Activated CD4-positive, alpha-beta T cell treated with anti-CD3 and anti-CD28 coated beads, Interleukin-2, amount 10 ng/mL, durations not matched to agents 7 days and 5 days (primary cell): ENCODE data around the gene TMEM201. TPM values are rescaled to one million over a fixed set of nuclear protein-coding genes. Genes with fewer than 3 reads are reported as not detected.

ENCODE experiments used
- CTCF ChIA-PET: fragments of 350-600 bp; sonication (Branson Sonifier 250); formaldehyde crosslinking; loops from one replicate; lab custom pipeline; 2021; ENCODE audit warnings: antibody characterized with exemption; lab: Charles Lee
- POLR2A ChIA-PET: fragments of 350-600 bp; sonication (Branson Sonifier 250); formaldehyde crosslinking; loops from one replicate; lab custom pipeline; 2021; ENCODE audit warnings: antibody characterized with exemption; lab: Charles Lee
- DNase-seq: peaks from one replicate; pipeline ENCODE4 v3.0.0-alpha.2; 2020
- H3K27ac Mint-ChIP-seq: one replicate; pipeline ENCODE4 v1.8.0; 2021; ENCODE audit warnings: mild to moderate bottlenecking, moderate library complexity, mixed read lengths
- H3K27me3 Mint-ChIP-seq: one replicate; pipeline ENCODE4 v1.8.0; 2021; ENCODE audit warnings: mixed read lengths
- H3K36me3 Mint-ChIP-seq: one replicate; pipeline ENCODE4 v1.8.0; 2021; ENCODE audit warnings: low read depth, mixed read lengths
- H3K4me1 Mint-ChIP-seq: one replicate; pipeline ENCODE4 v1.8.0; 2021; ENCODE audit warnings: mixed read lengths
- H3K4me3 Mint-ChIP-seq: one replicate; pipeline ENCODE4 v1.8.0; 2021; ENCODE audit warnings: mild to moderate bottlenecking, moderate library complexity, mixed read lengths
- H3K9me3 Mint-ChIP-seq: one replicate; pipeline ENCODE4 v1.8.0; 2021; ENCODE audit warnings: mixed read lengths
- total RNA-seq, 2 experiments: library from RNA; stranded (reverse); gene quantifications; one replicate each; pipeline ENCODE4 v1.2.3, GENCODE V29; 2021

The TMEM201 gene
- total RNA-seq, 2 experiments from 2014 or later: 17.1 to 17.9 TPM

DNA sequence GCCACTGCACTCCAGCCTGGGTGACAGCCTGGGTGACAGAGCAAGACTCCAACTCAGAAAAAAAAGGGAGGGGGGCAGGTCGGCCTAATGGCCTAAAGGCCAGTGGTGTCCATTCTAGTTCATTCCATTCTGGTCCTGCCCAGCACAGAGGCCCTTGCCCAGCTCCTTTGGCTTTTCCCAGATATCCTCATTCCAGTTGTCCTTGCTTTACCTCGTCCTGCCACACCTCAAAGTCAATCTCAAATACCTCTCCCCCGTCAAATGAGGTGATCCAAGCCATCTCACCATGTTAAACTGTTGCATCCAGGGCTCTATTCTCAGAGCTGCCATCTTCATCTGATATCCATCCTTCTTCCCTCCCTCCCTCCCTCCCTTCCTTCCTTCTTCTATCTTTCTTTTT is 42.9 kb downstream of the TMEM201 start:
- peaks cover 66% of the 10 kb centered on the region for H3K36me3 Mint-ChIP-seq
- H3K27me3 Mint-ChIP-seq: no peaks in the 10 kb centered on the region
- DNase-seq: no peak
- peaks cover 4% of the 10 kb centered on the region for H3K9me3 Mint-ChIP-seq
- H3K4me3 Mint-ChIP-seq: peak overlapping the region; percentile 95
- peak overlapping the region; percentile 98 for H3K27ac Mint-ChIP-seq
- POLR2A ChIA-PET: interaction anchor here (0.8 kb wide), 1 partner anchor 12 kb away, joined by 4 read pairs; no protein-coding TSS in a partner anchor
- H3K4me1 Mint-ChIP-seq: peaks cover 64% of the 10 kb centered on the region
- CTCF ChIA-PET: interaction anchor here (1.1 to 7.1 kb wide), 4 partner anchors 12 to 39 kb away, joined by 3 to 81 read pairs (median 4); partner anchors contain the start of gene PIK3CD

DNA sequence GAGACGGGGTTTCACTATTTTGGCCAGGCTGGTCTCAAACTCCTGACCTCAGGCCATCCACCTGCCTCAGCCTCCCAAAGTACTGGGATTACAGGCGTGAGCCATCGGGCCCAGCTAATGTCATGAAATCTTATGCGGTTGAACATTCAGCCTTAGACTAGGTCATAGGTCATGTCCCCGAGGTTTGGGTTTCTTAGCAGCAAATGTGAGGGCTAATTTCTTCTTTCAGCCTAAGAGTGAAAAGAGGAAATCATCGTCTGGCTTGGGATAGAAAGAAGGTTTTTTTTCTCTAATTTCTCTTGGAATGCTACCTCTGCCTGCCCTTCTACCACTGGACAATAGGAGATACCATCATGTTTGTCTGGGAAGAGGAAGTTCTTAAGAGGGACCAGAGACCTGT is 44.8 kb downstream of the TMEM201 start:
- Mint-ChIP-seq H3K27ac (peak overlapping the region; percentile 41), H3K36me3 (peaks cover 79% of the 10 kb centered on the region), H3K9me3 (peaks cover 4% of the 10 kb centered on the region), H3K4me1 (peaks cover 62% of the 10 kb centered on the region), H3K4me3 (no peak overlapping the region), H3K27me3 (no peaks in the 10 kb centered on the region)
- ChIA-PET POLR2A (no interaction called here), CTCF (no interaction called here)
- no peak for DNase-seq

DNA sequence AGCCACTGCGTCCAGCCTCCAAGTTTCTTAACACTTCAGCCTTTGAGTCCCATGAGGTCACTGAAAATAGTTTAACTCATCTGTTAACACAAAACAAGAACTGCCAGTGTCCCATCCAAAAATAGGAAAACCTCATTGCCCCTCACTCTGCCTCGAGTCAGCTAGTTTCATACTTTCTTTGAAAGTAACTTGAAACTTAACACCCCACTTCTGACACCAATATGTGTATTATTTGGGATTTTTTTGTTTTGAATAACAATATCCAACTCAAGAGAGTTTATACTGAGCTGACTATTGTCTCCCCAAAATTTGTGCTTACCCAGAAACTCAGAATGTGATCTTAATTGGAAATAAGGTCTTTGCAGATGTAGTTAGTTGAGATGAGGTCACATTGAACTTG is 45.9 kb downstream of the TMEM201 start:
- ChIA-PET CTCF (no interaction called here), POLR2A (no interaction called here)
- Mint-ChIP-seq H3K27ac (peak overlapping the region; percentile 41), H3K27me3 (no peaks in the 10 kb centered on the region), H3K9me3 (peaks cover 4% of the 10 kb centered on the region), H3K4me1 (peaks cover 70% of the 10 kb centered on the region), H3K36me3 (peaks cover 82% of the 10 kb centered on the region), H3K4me3 (no peak overlapping the region)
- no peak for DNase-seq

DNA sequence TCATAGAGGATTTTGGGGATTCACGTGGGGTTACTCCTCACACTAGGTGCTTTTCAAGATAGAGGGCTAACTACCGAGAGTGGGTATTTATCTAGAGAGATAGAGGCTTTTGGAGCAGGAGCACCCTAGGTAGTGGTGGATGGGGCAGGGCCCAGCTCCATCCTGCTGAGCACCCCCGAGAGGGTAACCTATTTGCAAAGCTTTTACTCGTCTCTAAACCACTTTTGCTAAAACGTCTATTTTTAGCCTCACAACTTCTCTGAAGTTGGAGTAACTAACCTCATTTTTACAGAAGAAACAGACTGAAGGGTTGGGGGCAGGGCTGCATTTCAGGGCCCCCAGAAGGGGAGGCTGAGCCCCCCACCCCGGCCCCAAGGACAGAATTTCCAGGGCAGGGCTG is 50.5 kb downstream of the TMEM201 start:
- Mint-ChIP-seq H3K27me3 (no peaks in the 10 kb centered on the region), H3K27ac (peak overlapping the region; percentile 9), H3K4me3 (no peak overlapping the region), H3K36me3 (peaks cover 72% of the 10 kb centered on the region), H3K9me3 (peaks cover 4% of the 10 kb centered on the region), H3K4me1 (peaks cover 80% of the 10 kb centered on the region)
- CTCF ChIA-PET: interaction anchor here (1.3 to 2.1 kb wide), 2 partner anchors 13 to 26 kb away, joined by 4 to 7 read pairs; no protein-coding TSS in a partner anchor
- no peak for DNase-seq
- POLR2A ChIA-PET: no interaction called here

DNA sequence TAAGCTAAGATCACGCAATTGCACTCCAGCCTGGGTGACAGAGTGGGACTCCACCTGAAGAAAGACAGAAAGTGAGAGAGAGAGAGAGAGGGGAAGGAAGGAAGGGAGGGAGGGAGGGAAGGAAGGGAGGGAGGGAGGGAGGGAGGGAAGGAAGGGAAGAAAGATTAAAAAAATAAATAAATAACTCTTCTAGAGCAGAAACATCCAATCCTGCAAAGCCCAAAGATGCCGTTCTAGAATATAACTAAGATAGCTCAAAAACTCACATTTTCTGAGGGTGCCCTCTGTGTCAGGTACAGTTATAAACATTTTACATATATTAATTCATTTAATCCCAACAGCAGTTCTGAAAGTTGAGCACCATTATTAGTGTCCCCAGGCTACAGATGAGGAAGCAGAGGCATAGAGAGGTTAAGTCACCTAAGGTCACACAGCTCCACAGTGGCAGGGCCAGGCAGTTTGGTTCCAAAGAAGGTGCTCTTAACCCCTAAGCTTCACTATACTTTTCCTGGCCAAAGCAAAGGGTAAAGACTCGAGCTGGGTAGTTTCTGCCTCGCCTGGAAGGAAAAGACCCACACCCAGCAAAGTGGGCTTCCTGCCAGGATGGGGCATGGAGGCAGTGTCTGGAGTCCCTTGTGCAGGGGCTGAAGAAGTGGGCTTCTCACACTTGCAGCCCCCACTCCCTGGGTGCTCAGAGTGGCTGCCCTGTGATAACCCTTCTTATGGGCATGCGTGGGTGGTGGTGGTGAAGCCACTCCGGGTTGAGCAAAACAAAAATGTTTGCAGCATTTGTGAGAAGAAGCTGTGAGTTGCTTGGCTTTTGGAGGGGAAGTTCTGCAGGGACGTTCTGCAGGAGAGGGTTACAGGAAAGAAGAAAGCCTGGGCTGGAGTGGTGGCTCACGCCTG is 54.9 kb downstream of the TMEM201 start:
- H3K27ac Mint-ChIP-seq: peak overlapping the region; percentile 83
- ChIA-PET POLR2A (interaction anchor here (0.6 kb wide), 1 partner anchor 13 kb away, joined by 4 read pairs; no protein-coding TSS in a partner anchor), CTCF (interaction anchor here (0.5 to 5.6 kb wide), 8 partner anchors 9 to 296 kb away, joined by 3 to 37 read pairs (median 4); no protein-coding TSS in a partner anchor)
- H3K36me3 Mint-ChIP-seq: peaks cover 51% of the 10 kb centered on the region
- H3K4me3 Mint-ChIP-seq: no peak overlapping the region
- no peak for DNase-seq
- H3K9me3 Mint-ChIP-seq: no peaks in the 10 kb centered on the region
- peaks cover 69% of the 10 kb centered on the region for H3K4me1 Mint-ChIP-seq
- H3K27me3 Mint-ChIP-seq: no peaks in the 10 kb centered on the region

DNA sequence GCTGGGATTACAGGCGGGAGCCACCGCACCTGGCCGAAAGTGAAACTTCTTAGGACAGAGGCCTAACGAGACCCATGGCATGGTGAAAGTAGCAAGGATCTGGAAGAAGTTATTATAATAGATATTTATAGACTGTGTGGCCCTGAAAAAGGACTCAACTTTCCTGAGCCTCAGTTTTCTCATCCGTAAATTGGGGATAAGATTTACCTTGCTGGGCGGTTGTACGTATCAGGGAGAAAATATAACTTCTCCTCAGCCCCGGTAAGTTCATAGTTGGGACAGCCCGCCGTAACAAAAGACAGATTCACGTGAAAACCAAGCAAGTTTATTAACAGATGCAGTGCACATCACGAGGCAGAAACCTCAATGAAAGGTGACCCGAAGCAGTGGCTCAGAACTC is 57.3 kb downstream of the TMEM201 start:
- DNase-seq: no peak
- no peak overlapping the region for H3K4me3 Mint-ChIP-seq
- H3K36me3 Mint-ChIP-seq: peaks cover 36% of the 10 kb centered on the region
- CTCF ChIA-PET: interaction anchor here (0.7 to 5.6 kb wide), 3 partner anchors 15 to 34 kb away, joined by 3 to 37 read pairs (median 5); no protein-coding TSS in a partner anchor
- H3K27ac Mint-ChIP-seq: peak overlapping the region; percentile 41
- H3K4me1 Mint-ChIP-seq: peaks cover 64% of the 10 kb centered on the region
- no peaks in the 10 kb centered on the region for H3K9me3 Mint-ChIP-seq
- POLR2A ChIA-PET: no interaction called here
- H3K27me3 Mint-ChIP-seq: no peaks in the 10 kb centered on the region

DNA sequence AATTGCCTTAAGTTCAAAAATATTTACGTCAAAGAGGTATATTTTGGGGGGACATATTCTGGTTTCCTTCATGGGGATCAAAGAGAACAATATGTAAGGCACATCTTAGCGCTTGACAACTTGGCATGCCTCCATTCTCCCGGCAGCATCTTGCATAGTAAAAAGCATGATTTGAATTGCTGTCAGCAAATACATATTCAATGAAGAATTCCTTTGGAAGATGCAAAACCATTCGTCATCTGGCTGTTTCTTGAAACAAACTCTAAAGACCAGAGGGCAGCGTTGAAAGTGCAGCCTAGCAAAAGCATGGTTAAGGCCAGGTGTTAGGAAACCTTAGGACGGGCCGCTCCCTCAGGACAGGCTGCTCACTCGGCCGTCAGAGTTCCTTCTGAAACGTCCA is 59.5 kb downstream of the TMEM201 start:
- ChIA-PET POLR2A (no interaction called here), CTCF (no interaction called here)
- Mint-ChIP-seq H3K27me3 (no peaks in the 10 kb centered on the region), H3K27ac (no peak overlapping the region), H3K36me3 (peaks cover 31% of the 10 kb centered on the region), H3K4me3 (no peak overlapping the region), H3K4me1 (peaks cover 52% of the 10 kb centered on the region), H3K9me3 (no peaks in the 10 kb centered on the region)
- DNase-seq: no peak

DNA sequence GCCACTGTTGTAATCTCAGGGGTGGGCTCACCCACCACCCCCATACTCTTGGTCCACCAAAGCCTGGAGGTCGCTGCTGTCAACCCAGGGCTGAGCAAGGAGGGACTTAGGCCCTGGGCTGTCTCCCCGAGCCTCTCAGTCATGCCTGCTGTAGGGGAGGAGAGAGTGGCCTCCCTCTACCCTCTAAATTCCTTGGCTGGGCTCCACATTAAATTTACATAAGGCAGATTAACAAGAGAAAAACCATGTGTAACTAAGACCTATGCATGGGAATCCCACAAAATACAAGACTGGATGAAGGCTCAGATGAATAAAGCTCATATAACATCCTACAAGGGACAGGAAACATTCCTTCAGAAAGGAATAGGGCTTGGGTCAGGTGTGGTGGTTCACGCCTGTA is 61.1 kb downstream of the TMEM201 start:
- Mint-ChIP-seq H3K9me3 (no peaks in the 10 kb centered on the region), H3K27me3 (no peaks in the 10 kb centered on the region), H3K4me3 (peak overlapping the region; percentile 91), H3K4me1 (peaks cover 52% of the 10 kb centered on the region), H3K36me3 (peaks cover 40% of the 10 kb centered on the region), H3K27ac (peak overlapping the region; percentile 31)
- ChIA-PET POLR2A (no interaction called here), CTCF (interaction anchor here (1.6 to 11.4 kb wide), 2 partner anchors 21 to 22 kb away, joined by 3 to 81 read pairs; no protein-coding TSS in a partner anchor)
- no peak for DNase-seq

DNA sequence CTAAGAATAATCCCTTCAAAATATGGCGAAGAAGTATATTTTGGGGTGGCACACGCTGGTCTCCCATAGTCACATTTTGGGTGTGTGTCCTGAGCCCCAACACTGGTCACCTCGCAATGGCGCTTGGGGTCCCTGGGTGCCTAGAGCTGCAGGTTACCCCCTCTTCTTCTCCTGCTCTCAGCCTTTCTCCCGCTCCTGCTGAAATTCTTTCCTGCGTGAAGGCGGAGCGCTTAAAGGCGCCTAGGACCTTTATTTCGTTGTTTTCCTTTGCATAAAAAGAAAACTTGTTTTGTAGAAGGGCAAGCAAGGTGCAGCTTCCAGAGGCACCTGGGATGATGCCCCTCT is 62.5 kb downstream of the TMEM201 start:
- H3K4me1 Mint-ChIP-seq: peaks cover 60% of the 10 kb centered on the region
- no peaks in the 10 kb centered on the region for H3K9me3 Mint-ChIP-seq
- CTCF ChIA-PET: interaction anchor here (1.0 to 11.4 kb wide), 2 partner anchors 22 to 35 kb away, joined by 3 to 81 read pairs; no protein-coding TSS in a partner anchor

DNA sequence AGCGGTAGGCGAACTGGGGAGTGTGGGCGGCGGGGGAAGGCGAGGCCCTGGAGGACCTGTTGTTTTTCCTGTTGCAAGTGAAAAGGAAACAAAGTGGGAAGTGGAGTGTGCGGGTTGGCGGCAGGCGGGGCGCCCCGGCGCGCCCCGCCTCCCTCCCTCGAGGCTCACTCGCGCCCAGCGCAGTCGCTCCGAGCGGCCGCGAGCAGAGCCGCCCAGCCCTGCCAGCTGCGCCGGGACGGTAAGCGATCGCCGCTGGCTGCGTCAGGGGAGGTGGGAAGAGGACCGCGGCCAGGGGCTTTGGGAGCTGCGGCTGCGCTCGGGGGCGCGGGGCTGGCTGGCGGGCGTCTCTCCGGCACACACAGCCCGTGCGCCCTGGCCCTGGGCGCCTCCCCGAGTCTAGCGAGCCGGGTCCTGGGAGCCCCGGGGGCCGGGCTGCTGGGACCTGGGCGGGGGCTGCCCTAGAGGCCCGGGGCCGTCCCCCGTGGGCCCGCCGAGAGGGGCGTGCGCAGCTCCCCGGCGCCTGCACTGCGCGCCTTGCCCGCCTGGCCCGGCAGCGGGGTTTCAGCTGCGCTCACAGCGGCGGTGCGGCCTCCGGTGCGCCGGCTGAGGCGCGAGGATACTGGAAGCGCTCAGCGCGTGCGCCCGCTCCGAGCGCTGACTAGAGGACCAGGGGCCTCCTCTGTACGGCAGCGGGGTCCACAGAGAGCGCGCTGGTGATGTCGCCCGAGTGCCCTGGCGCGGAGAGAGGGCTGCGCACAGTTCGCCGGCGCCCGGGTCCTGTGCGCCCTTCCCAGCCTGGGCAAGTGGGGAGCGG is 63.1 kb downstream of the TMEM201 start, which contains the start of gene PIK3CD:
PIK3CD (plus strand) TSS at position 167 of the 814 bp plus-strand sequence. CDS start 58,725 bp downstream, outside the sequence.
- CTCF ChIA-PET: interaction anchor here (0.6 to 11.4 kb wide), 5 partner anchors 8 to 729 kb away, joined by 3 to 81 read pairs (median 4); no protein-coding TSS in a partner anchor
- Mint-ChIP-seq H3K9me3 (no peaks in the 10 kb centered on the region), H3K27ac (peak within 1 kb of the TSS; percentile 98), H3K4me1 (peaks cover 63% of the 10 kb centered on the region), H3K27me3 (no peaks in the 10 kb centered on the region), H3K4me3 (peak within 1 kb of the TSS; percentile 95), H3K36me3 (peaks cover 47% of the 10 kb centered on the region)
- DNase-seq: peak; percentile 48
- POLR2A ChIA-PET: interaction anchor here (0.6 to 0.8 kb wide), 3 partner anchors 36 to 363 kb away, joined by 4 to 5 read pairs (median 5); no protein-coding TSS in a partner anchor

More for the DNA sequence above, 62.5 kb downstream of the TMEM201 start:
- no peaks in the 10 kb centered on the region for H3K27me3 Mint-ChIP-seq
- peak overlapping the region; percentile 98 for H3K27ac Mint-ChIP-seq
- H3K4me3 Mint-ChIP-seq: peak overlapping the region; percentile 91
- DNase-seq: no peak
- POLR2A ChIA-PET: interaction anchor here (0.6 kb wide), 1 partner anchor 151 kb away, joined by 3 read pairs; no protein-coding TSS in a partner anchor
- peaks cover 48% of the 10 kb centered on the region for H3K36me3 Mint-ChIP-seq

DNA sequence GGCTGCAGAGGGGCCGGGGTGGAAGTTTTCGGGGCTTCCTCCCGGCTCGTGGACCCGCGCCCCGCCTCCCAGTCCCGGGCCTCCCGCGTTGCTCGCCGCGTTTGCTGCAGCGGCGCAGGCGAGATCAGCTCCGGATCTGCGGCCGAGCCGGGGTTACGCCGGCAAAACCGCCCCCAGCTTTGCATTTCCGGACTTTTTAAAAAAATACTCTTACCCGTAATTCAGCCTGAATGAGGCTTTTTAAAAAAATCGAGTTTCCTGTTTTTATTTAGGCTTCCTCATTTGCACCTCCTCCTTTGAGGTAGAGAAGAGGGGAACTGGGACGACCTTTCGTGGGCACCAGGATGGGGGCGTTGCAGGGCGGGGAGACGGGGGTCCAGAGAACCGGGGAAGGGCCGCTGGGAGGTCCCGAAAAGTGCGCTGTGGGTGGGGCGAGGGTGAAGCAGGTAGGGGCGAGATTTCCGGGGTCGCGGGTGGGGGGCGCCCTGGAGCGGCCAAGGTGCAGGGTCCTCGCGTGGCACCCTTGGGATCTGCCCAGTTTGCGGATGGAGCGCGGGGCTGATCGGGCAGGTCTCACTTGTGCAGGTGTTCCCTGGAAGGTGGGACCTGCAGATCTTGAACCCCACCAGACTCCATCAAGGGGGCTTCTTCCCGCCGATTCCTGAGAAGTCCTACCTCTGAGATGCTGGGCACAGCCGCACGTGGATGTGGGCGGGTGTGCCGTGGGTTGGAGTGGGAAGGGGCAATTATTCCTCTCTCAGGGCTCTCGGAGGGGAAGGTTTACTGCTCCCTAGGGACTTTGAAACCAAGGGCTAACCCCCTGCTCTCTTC is 63.9 kb downstream of the TMEM201 start:
- Mint-ChIP-seq H3K36me3 (peaks cover 52% of the 10 kb centered on the region), H3K9me3 (no peaks in the 10 kb centered on the region), H3K4me3 (peak overlapping the region; percentile 95), H3K27me3 (no peaks in the 10 kb centered on the region), H3K4me1 (peaks cover 68% of the 10 kb centered on the region), H3K27ac (peak overlapping the region; percentile 96)
- DNase-seq: peak; percentile 78
- ChIA-PET POLR2A (interaction anchor here (0.6 to 2.3 kb wide), 5 partner anchors 24 to 364 kb away, joined by 4 to 6 read pairs (median 5); no protein-coding TSS in a partner anchor), CTCF (interaction anchor here (0.6 to 11.4 kb wide), 11 partner anchors 9 to 1347 kb away, joined by 3 to 81 read pairs (median 3); no protein-coding TSS in a partner anchor)
